H1 (cell line): Measurements from ENCODE around the gene ZPBP. TPM values are rescaled to one million over a fixed set of nuclear protein-coding genes. Genes with fewer than 3 reads are reported as not detected.

Experiments used
- CTCF ChIA-PET: fragments of 300-600 bp; sonication (Branson Sonifier 250); formaldehyde crosslinking; loops from one replicate; lab custom pipeline; 2021; ENCODE audit not compliant: partially characterized antibody; lab: Charles Lee
- POLR2A ChIA-PET: fragments of 300-600 bp; sonication (Branson Sonifier 250); formaldehyde crosslinking; loops from one replicate; lab custom pipeline; 2021; ENCODE audit warnings: inconsistent platforms; ENCODE audit not compliant: partially characterized antibody; lab: Charles Lee
- DNase-seq, 2 experiments: peaks; one replicate each; pipeline versions ENCODE4 v3.0.0 to v3.0.0-alpha.2; 2010 to 2022; ENCODE audit warnings: low spot score in 2 of 2, low read depth in 1 of 2, mixed read lengths in 1 of 2
- FAIRE-seq: peaks from 2 replicates; lab custom pipeline; 2011; peaks lifted over from hg19 to GRCh38; lab: Jason Lieb, UNC
- H2AFZ ChIP-seq: 2 replicates; pipeline ENCODE4 v1.8.1; 2012; ENCODE audit warnings: low read length, inconsistent platforms
- H2AK5ac ChIP-seq: 2 replicates; pipeline ENCODE4 v1.6.1; 2013; ENCODE audit warnings: low read depth, low read length
- H2BK120ac ChIP-seq: replicated peaks from 2 replicates; pipeline ENCODE3; 2013; ENCODE audit warnings: low read depth, low read length, inconsistent platforms
- H2BK12ac ChIP-seq: 2 replicates; pipeline ENCODE4 v1.6.1; 2013; ENCODE audit warnings: low read depth, low read length
- H2BK15ac ChIP-seq: 2 replicates; pipeline ENCODE4 v1.6.1; 2013; ENCODE audit warnings: low read length
- H2BK20ac ChIP-seq: 2 replicates; pipeline ENCODE4 v1.6.1; 2013; ENCODE audit warnings: low read length
- H2BK5ac ChIP-seq: 2 replicates; pipeline ENCODE4 v1.6.1; 2013; ENCODE audit warnings: low read depth, low read length
- H3K14ac ChIP-seq: 2 replicates; pipeline ENCODE4 v1.6.1; 2013; ENCODE audit warnings: inconsistent platforms; ENCODE audit not compliant: insufficient read length
- H3K18ac ChIP-seq: 2 replicates; pipeline ENCODE4 v1.6.1; 2013; ENCODE audit warnings: low read length; ENCODE audit errors: extremely low read depth
- H3K23ac ChIP-seq: 2 replicates; pipeline ENCODE4 v1.6.1; 2013; ENCODE audit warnings: inconsistent platforms; ENCODE audit not compliant: insufficient read length
- H3K23me2 ChIP-seq: 2 replicates; pipeline ENCODE4 v1.6.1; 2013; ENCODE audit warnings: low read depth, low read length
- H3K27ac ChIP-seq: 2 replicates; pipeline ENCODE4 v1.6.1; 2011; ENCODE audit warnings: low read depth, low read length, inconsistent platforms
- H3K27me3 ChIP-seq, 4 experiments: replicated peaks in 1 of 4; 1 replicate in 1 of 4; 2 replicates in 3 of 4; pipeline versions ENCODE4 v1.6.1 to v1.8.1; 2011 to 2013; ENCODE audit warnings: low read length in 3 of 4, mild to moderate bottlenecking in 3 of 4, inconsistent platforms in 2 of 4, mixed read lengths in 2 of 4, moderate library complexity in 1 of 4; ENCODE audit not compliant: control insufficient read depth in 3 of 4, insufficient read depth in 3 of 4; ENCODE audit errors: extremely low read depth in 1 of 4
- H3K36me3 ChIP-seq, 4 experiments: 2 replicates each; pipeline versions ENCODE4 v1.6.1 to v1.8.1; 2011 to 2013; ENCODE audit warnings: mild to moderate bottlenecking in 4 of 4, low read length in 3 of 4, moderate library complexity in 2 of 4, control low read depth in 1 of 4, inconsistent platforms in 1 of 4; ENCODE audit not compliant: insufficient read depth in 4 of 4, control insufficient read depth in 2 of 4
- H3K4ac ChIP-seq: replicated peaks from 2 replicates; pipeline ENCODE3; 2013; ENCODE audit warnings: low read length, low read depth, mixed read lengths, inconsistent platforms; ENCODE audit not compliant: insufficient read length
- H3K4me1 ChIP-seq, 4 experiments: replicated peaks in 1 of 4; 1 replicate in 1 of 4; 2 replicates in 3 of 4; pipeline versions ENCODE4 v1.6.1 to v1.8.1; 2011 to 2013; ENCODE audit warnings: low read length in 3 of 4, inconsistent platforms in 2 of 4, mixed read lengths in 1 of 4; ENCODE audit not compliant: insufficient read depth in 4 of 4, control insufficient read depth in 3 of 4
- H3K4me2 ChIP-seq, 2 experiments: 2 replicates each; pipeline versions ENCODE4 v1.6.1 to v1.8.1; 2011 to 2013; ENCODE audit warnings: low read depth in 2 of 2, low read length in 2 of 2, control low read depth in 1 of 2, inconsistent platforms in 1 of 2, mild to moderate bottlenecking in 1 of 2; ENCODE audit not compliant: insufficient read depth in 1 of 2
- H3K4me3 ChIP-seq, 4 experiments: fragments of 200-600, 300-600 bp in 1 of 4; sonication (generic), shearing (Covaris generic), sonication (Bioruptor Twin) in 1 of 4; 2 replicates each; pipeline versions ENCODE4 v1.5.1 to v1.8.1; 2011 to 2016; ENCODE audit warnings: low read length in 4 of 4, low read depth in 3 of 4, control low read depth in 2 of 4, inconsistent platforms in 2 of 4, mild to moderate bottlenecking in 2 of 4, mixed read lengths in 1 of 4, moderate library complexity in 1 of 4; ENCODE audit not compliant: insufficient read depth in 2 of 4; ENCODE audit errors: extremely low read depth in 1 of 4
- H3K56ac ChIP-seq: replicated peaks from 2 replicates; pipeline ENCODE3; 2013; ENCODE audit warnings: low read depth, mild to moderate bottlenecking, mixed read lengths, low read length, inconsistent platforms; ENCODE audit not compliant: insufficient read length
- H3K79me1 ChIP-seq: 2 replicates; pipeline ENCODE4 v1.6.1; 2013; ENCODE audit warnings: low read depth, low read length, control low read depth
- H3K79me2 ChIP-seq, 2 experiments: 2 replicates each; pipeline versions ENCODE4 v1.6.1 to v1.8.1; 2012 to 2013; ENCODE audit warnings: low read length in 2 of 2, mild to moderate bottlenecking in 2 of 2, inconsistent platforms in 1 of 2; ENCODE audit not compliant: insufficient read depth in 2 of 2, control insufficient read depth in 1 of 2
- H3K9ac ChIP-seq, 4 experiments: replicated peaks in 1 of 4; 1 replicate in 1 of 4; 2 replicates in 3 of 4; pipeline versions ENCODE4 v1.6.1 to v1.8.1; 2011 to 2013; ENCODE audit warnings: low read depth in 3 of 4, low read length in 3 of 4, control low read depth in 2 of 4, mild to moderate bottlenecking in 2 of 4, moderate library complexity in 2 of 4, inconsistent platforms in 1 of 4; ENCODE audit errors: extremely low read depth in 1 of 4
- H3K9me3 ChIP-seq, 2 experiments: 2 replicates each; pipeline versions ENCODE4 v1.6.1 to v1.8.1; 2012 to 2013; ENCODE audit warnings: mild to moderate bottlenecking in 2 of 2, moderate library complexity in 2 of 2, control low read depth in 1 of 2, inconsistent platforms in 1 of 2, low read depth in 1 of 2, low read length in 1 of 2, mixed read lengths in 1 of 2; ENCODE audit not compliant: insufficient read depth in 2 of 2
- H4K20me1 ChIP-seq, 2 experiments: replicated peaks in 1 of 2; 2 replicates each; pipeline versions ENCODE3 to v1.8.1; 2011 to 2013; ENCODE audit warnings: inconsistent platforms in 2 of 2, low read length in 2 of 2, mild to moderate bottlenecking in 1 of 2; ENCODE audit not compliant: insufficient read depth in 2 of 2, control insufficient read depth in 1 of 2
- H4K5ac ChIP-seq: 2 replicates; pipeline ENCODE4 v1.6.1; 2013; ENCODE audit warnings: low read length, low read depth, mixed read lengths, inconsistent platforms; ENCODE audit not compliant: insufficient read length
- H4K8ac ChIP-seq: 2 replicates; pipeline ENCODE4 v1.8.0; 2013; ENCODE audit warnings: mild to moderate bottlenecking, moderate library complexity, low read length, inconsistent platforms; ENCODE audit not compliant: insufficient read depth; ENCODE audit errors: extremely low read depth
- H4K91ac ChIP-seq: replicated peaks from 2 replicates; pipeline ENCODE3; 2013; ENCODE audit warnings: low read length, mixed read lengths, inconsistent platforms; ENCODE audit not compliant: insufficient read length
- BRCA1 ChIP-seq: IDR thresholded peaks from 2 replicates; pipeline ENCODE4 v1.6.1; 2012; ENCODE audit warnings: low read depth, low read length, improper control_type of control experiment
- CHD1 ChIP-seq: IDR thresholded peaks from 2 replicates; pipeline ENCODE4 v1.6.1; 2012; ENCODE audit warnings: low read depth, low read length, improper control_type of control experiment
- CTCF ChIP-seq, 3 experiments: IDR thresholded peaks; 1 replicate in 2 of 3; 2 replicates in 1 of 3; pipeline versions ENCODE4 v1.5.1 to v1.6.1; 2011; ENCODE audit warnings: low read length in 3 of 3, mild to moderate bottlenecking in 3 of 3, inconsistent platforms in 2 of 3, low read depth in 1 of 3, moderate library complexity in 1 of 3; ENCODE audit not compliant: insufficient read depth in 1 of 3; ENCODE audit errors: control extremely low read depth in 1 of 3
- JUND ChIP-seq: IDR thresholded peaks from 2 replicates; pipeline ENCODE4 v1.6.1; 2011; ENCODE audit warnings: mild to moderate bottlenecking, improper control_type of control experiment, low read length
- NRF1 ChIP-seq: IDR thresholded peaks from 2 replicates; pipeline ENCODE4 v1.6.1; 2011; ENCODE audit warnings: mild to moderate bottlenecking, low read depth, low read length, improper control_type of control experiment
- RFX5 ChIP-seq: IDR thresholded peaks from 2 replicates; pipeline ENCODE4 v1.6.1; 2011; ENCODE audit warnings: low read depth, low read length, improper control_type of control experiment, borderline replicate concordance
- SIN3A ChIP-seq, 2 experiments: IDR thresholded peaks in 1 of 2; conservative IDR thresholded peaks in 1 of 2; 2 replicates each; pipeline ENCODE4 v1.6.1; 2011 to 2012; ENCODE audit warnings: low read length in 2 of 2, improper control_type of control experiment in 1 of 2, low read depth in 1 of 2, mild to moderate bottlenecking in 1 of 2
- SP2 ChIP-seq: IDR thresholded peaks from 2 replicates; pipeline ENCODE4 v1.6.1; 2012; ENCODE audit warnings: mild to moderate bottlenecking, low read length, inconsistent platforms
- SRF ChIP-seq: IDR thresholded peaks from 2 replicates; pipeline ENCODE4 v1.6.1; 2011; ENCODE audit warnings: mild to moderate bottlenecking, low read depth, low read length, moderate library complexity
- TAF1 ChIP-seq: IDR thresholded peaks from 2 replicates; pipeline ENCODE4 v1.6.1; 2011; ENCODE audit warnings: mild to moderate bottlenecking, low read depth, low read length
- TEAD4 ChIP-seq: IDR thresholded peaks from 2 replicates; pipeline ENCODE4 v1.6.1; 2012; ENCODE audit warnings: low read depth, low read length, inconsistent platforms, mixed read lengths
- YY1 ChIP-seq: IDR thresholded peaks from 2 replicates; pipeline ENCODE4 v1.6.1; 2011; ENCODE audit warnings: low read depth, mild to moderate bottlenecking, low read length
- WGBS, 2 experiments: shearing (Covaris generic) in 1 of 2; methylation state at CpG; one replicate each; pipeline versions ENCODE4 v1.1.6 to v1.1.7; 2013 to 2015; ENCODE audit warnings: low lambda C conversion rate in 2 of 2, mixed read lengths in 2 of 2, inconsistent platforms in 1 of 2, low coverage in 1 of 2, missing lambda C conversion rate in 1 of 2; ENCODE audit not compliant: insufficient replicate concordance in 2 of 2, insufficient coverage in 1 of 2, insufficient read length in 1 of 2; ENCODE audit errors: extremely low coverage in 1 of 2, missing lambda C conversion rate in 1 of 2; 5-methylcytosine and 5-hydroxymethylcytosine counted together
- polyA plus RNA-seq, 7 experiments: library from polyadenylated mRNA; depleted of rRNA in 3 of 7; stranded (reverse) in 5 of 7; unstranded in 2 of 7; fragments of >200 nt in 5 of 7; fragments of 200-250 nt in 2 of 7; gene quantifications; 1 replicate in 5 of 7; 2 replicates in 1 of 7; 4 replicates in 1 of 7; pipeline versions ENCODE4 v1.2.1 to v1.2.3, GENCODE V29; 2011 to 2013; ENCODE audit warnings: missing spikeins in 2 of 7, mixed read lengths in 2 of 7
- total RNA-seq: library from RNA; stranded (reverse); fragmentation: NEBNext Ultra II Directional; extraction: Animal tissue kit (Norgen Biotek cat#: 25700); gene quantifications from 2 replicates; pipeline ENCODE4 v1.2.1, GENCODE V29; 2021

Gene ZPBP
- total and polyA plus RNA-seq, 2 of the 8 experiments (the other 6 are each of a cell fraction or from before 2014, with no cell fraction given), result not detected

GRCh38 chr7:49893131-49893530, 199.9 kb downstream of the ZPBP start:
- FAIRE-seq, result no peak
- no peak overlapping the region for H2AFZ ChIP-seq
- H3K23ac ChIP-seq, result no peak overlapping the region
- no peak overlapping the region for H3K18ac ChIP-seq
- H3K27ac ChIP-seq, result no peak overlapping the region
- H3K36me3 ChIP-seq, result no peaks in the 10 kb centered on the region
- ChIA-PET CTCF (interaction anchor here (0.9 kb wide), 1 partner anchor 10 kb away, joined by 3 read pairs; no protein-coding TSS in a partner anchor), POLR2A (no interaction called here)
- H3K14ac ChIP-seq, result no peak overlapping the region
- H4K91ac ChIP-seq, result no peak overlapping the region
- no peak overlapping the region for H2AK5ac ChIP-seq
- no peak overlapping the region for H2BK15ac ChIP-seq
- H2BK12ac ChIP-seq, result no peak overlapping the region
- no peak for DNase-seq
- no peak overlapping the region for H4K8ac ChIP-seq
- H3K79me2 ChIP-seq, result no peaks in the 10 kb centered on the region
- H2BK5ac ChIP-seq, result no peak overlapping the region
- H3K9me3 ChIP-seq, result peaks cover 0 to 2% of the 10 kb centered on the region in 2 experiments; a peak in 1 of 4 replicates
- no peak overlapping the region for H3K4ac ChIP-seq
- H3K79me1 ChIP-seq, result no peaks in the 10 kb centered on the region
- no peak overlapping the region for H2BK20ac ChIP-seq
- no peak overlapping the region for H3K4me2 ChIP-seq
- no peaks in the 10 kb centered on the region for H3K23me2 ChIP-seq
- no peaks in the 10 kb centered on the region for H3K27me3 ChIP-seq
- H3K9ac ChIP-seq, result no peak overlapping the region
- 94% methylated on average over 4 of the region's 4 CpGs; no CpG with 5 or more reads in 1 of the 2 experiments for WGBS, 2 experiments
- H4K20me1 ChIP-seq, result no peaks in the 10 kb centered on the region
- H2BK120ac ChIP-seq, result no peak overlapping the region
- H3K4me1 ChIP-seq, result peaks cover 0 to 3% (median 0%) of the 10 kb centered on the region in 4 experiments; a peak in 1 of 7 replicates
- H4K5ac ChIP-seq, result no peak overlapping the region
- no peak overlapping the region for H3K56ac ChIP-seq
- H3K4me3 ChIP-seq, result no peak overlapping the region
- TF ChIP-seq RFX5 (no peak), SRF (no peak), SP2 (no peak), TEAD4 (no peak), BRCA1 (no peak), CHD1 (no peak), JUND (no peak), SIN3A (conservative IDR thresholded peaks at IDR 0.05 in 1 of 2, IDR thresholded peaks at IDR 0.05 in 1 of 2; ENCODE audit: low read depth in 1 of 2, low read length in 2 of 2) (no peak), NRF1 (no peak), CTCF (IDR thresholded peaks at IDR 0.05; ENCODE audit: control extremely low read depth in 1 of 3, insufficient read depth in 1 of 3, low read depth in 1 of 3, low read length in 3 of 3) (no peak), TAF1 (no peak), YY1 (no peak)
